ENCODE measurements around the gene GABRG3. TPM values are rescaled to one million over a fixed set of nuclear protein-coding genes. Genes with fewer than 3 reads are reported as not detected.

Gene GABRG3
- total RNA-seq, 1 donor from 2014 or later = 0.08 TPM

DNA sequence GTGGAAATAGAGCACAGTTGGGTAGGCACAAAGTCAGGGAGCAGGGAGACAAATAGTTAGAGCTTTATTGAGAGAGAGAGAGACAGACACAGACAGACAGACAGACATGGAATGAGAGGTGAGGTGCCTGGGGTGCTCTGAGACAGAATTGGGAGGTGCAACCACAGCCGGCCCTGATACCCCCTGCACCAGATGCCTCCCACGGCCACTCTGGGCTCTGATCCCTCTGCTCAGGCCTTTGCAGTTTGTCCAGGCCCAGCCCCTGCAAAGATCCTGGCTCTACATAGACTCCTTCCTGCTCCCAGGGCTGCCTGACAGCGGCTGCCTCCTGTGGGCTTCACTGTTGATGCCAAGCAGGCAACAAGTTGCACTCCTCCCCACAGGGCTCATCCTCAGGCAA lies 283.8 kb downstream of the GABRG3 start:
- DNase-seq (ENCODE audit: low read depth) = no peak
- no peak for TF ChIP-seq CTCF (IDR thresholded peaks at IDR 0.05; ENCODE audit: insufficient read depth, low read length, poor library complexity, severe bottlenecking)
- Histone ChIP-seq H3K27me3 (ENCODE audit: control insufficient read depth, insufficient read depth, low read length) (peaks cover 2% of the 10 kb centered on the region), H3K4me3 (ENCODE audit: low read depth, low read length) (no peak overlapping the region), H3K36me3 (ENCODE audit: control insufficient read depth, insufficient read depth, low read length) (no peaks in the 10 kb centered on the region)

DNA sequence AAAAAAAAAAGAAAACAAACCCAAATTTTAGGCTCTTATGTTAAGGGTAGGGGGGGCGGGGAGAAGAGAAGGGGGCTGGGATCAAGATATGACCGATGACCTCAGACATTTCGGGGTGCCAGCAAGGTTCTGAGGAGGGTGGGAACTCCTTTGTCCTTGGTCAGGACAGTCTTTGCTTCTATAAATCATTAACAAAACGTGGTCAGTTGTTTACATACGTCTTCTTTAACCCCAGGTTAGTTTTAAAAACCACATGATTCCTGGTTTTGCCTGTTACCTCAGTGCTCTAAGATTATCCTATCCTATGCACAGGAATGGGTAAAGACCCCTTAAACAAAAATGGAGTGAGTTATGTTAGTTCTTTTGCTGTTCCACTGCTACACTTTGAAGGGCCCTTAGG lies 285.5 kb downstream of the GABRG3 start:
- Histone ChIP-seq H3K27me3 (ENCODE audit: control insufficient read depth, insufficient read depth, low read length) (peaks cover 2% of the 10 kb centered on the region), H3K4me3 (ENCODE audit: low read depth, low read length) (no peak overlapping the region), H3K36me3 (ENCODE audit: control insufficient read depth, insufficient read depth, low read length) (no peaks in the 10 kb centered on the region)
- DNase-seq (ENCODE audit: low read depth) = no peak
- TF ChIP-seq CTCF (IDR thresholded peaks at IDR 0.05; ENCODE audit: insufficient read depth, low read length, poor library complexity, severe bottlenecking) = no peak

- H3K27me3 ChIP-seq (ENCODE audit: control insufficient read depth, insufficient read depth, low read length) = no peaks in the 10 kb centered on the region
- DNase-seq (ENCODE audit: low read depth) = no peak
- no peaks in the 10 kb centered on the region for H3K36me3 ChIP-seq (ENCODE audit: control insufficient read depth, insufficient read depth, low read length)
- H3K4me3 ChIP-seq (ENCODE audit: low read depth, low read length) = no peak overlapping the region
- TF ChIP-seq CTCF (IDR thresholded peaks at IDR 0.05; ENCODE audit: insufficient read depth, low read length, poor library complexity, severe bottlenecking) = no peak
Measured at GRCh38 chr15:27258287-27258686, 287.3 kb downstream of the GABRG3 start.

DNA sequence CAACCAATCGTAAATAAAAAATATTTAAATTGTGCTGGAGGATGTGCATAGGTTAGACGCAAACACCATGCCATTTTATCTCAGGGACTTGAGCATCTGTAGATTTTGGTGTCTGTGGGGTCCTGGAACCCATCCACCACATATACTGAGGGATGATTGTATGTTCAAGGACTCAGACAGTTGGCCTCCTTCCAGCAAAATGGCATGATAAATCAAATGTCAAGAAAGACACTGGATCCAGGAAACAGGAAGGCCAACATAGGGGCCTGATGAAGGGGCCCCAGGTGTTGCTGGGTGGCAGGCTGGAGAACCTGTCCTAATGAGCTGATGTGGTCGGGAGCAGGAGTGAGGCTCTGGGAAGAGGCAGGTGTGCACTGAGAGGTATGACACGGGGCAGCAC lies 289.5 kb downstream of the GABRG3 start:
- no peaks in the 10 kb centered on the region for H3K27me3 ChIP-seq (ENCODE audit: control insufficient read depth, insufficient read depth, low read length)
- H3K36me3 ChIP-seq (ENCODE audit: control insufficient read depth, insufficient read depth, low read length) = no peaks in the 10 kb centered on the region
- no peak for TF ChIP-seq CTCF (IDR thresholded peaks at IDR 0.05; ENCODE audit: insufficient read depth, low read length, poor library complexity, severe bottlenecking)
- no peak for DNase-seq (ENCODE audit: low read depth)
- no peak overlapping the region for H3K4me3 ChIP-seq (ENCODE audit: low read depth, low read length)

- DNase-seq (ENCODE audit: low read depth) = no peak
- no peaks in the 10 kb centered on the region for H3K27me3 ChIP-seq (ENCODE audit: control insufficient read depth, insufficient read depth, low read length)
- peak; percentile 20 for TF ChIP-seq CTCF (IDR thresholded peaks at IDR 0.05; ENCODE audit: insufficient read depth, low read length, poor library complexity, severe bottlenecking)
- no peak overlapping the region for H3K4me3 ChIP-seq (ENCODE audit: low read depth, low read length)
- no peaks in the 10 kb centered on the region for H3K36me3 ChIP-seq (ENCODE audit: control insufficient read depth, insufficient read depth, low read length)
Measured at GRCh38 chr15:27268923-27269322, 297.9 kb downstream of the GABRG3 start.

DNA sequence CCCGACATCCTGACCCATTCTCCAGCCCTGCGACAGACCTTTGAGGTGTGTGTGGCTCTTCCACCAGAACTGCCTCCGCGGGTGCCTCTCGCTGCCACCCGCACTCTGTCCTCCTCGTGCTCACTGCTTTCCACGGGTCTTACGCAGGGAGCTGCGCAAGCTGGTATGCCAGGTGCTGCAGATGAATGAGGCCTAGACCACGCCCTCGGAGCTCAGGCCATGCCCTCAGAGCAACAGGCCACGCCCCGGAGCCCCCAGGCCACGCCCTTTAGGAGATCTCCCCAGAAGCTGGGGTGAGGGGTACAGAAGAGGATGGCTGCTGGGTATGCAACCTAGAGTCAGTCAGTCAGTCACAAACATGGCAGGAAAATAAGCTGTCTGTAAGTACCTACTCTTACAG lies 300.3 kb downstream of the GABRG3 start:
- no peaks in the 10 kb centered on the region for H3K36me3 ChIP-seq (ENCODE audit: control insufficient read depth, insufficient read depth, low read length)
- H3K27me3 ChIP-seq (ENCODE audit: control insufficient read depth, insufficient read depth, low read length) = no peaks in the 10 kb centered on the region
- no peak overlapping the region for H3K4me3 ChIP-seq (ENCODE audit: low read depth, low read length)
- no peak for DNase-seq (ENCODE audit: low read depth)
- no peak for TF ChIP-seq CTCF (IDR thresholded peaks at IDR 0.05; ENCODE audit: insufficient read depth, low read length, poor library complexity, severe bottlenecking)
